ENCODE data around the gene MGAT4B.
A peak's percentile ranks its signal among the peaks of the same experiment; 100 is the strongest.

DNA sequence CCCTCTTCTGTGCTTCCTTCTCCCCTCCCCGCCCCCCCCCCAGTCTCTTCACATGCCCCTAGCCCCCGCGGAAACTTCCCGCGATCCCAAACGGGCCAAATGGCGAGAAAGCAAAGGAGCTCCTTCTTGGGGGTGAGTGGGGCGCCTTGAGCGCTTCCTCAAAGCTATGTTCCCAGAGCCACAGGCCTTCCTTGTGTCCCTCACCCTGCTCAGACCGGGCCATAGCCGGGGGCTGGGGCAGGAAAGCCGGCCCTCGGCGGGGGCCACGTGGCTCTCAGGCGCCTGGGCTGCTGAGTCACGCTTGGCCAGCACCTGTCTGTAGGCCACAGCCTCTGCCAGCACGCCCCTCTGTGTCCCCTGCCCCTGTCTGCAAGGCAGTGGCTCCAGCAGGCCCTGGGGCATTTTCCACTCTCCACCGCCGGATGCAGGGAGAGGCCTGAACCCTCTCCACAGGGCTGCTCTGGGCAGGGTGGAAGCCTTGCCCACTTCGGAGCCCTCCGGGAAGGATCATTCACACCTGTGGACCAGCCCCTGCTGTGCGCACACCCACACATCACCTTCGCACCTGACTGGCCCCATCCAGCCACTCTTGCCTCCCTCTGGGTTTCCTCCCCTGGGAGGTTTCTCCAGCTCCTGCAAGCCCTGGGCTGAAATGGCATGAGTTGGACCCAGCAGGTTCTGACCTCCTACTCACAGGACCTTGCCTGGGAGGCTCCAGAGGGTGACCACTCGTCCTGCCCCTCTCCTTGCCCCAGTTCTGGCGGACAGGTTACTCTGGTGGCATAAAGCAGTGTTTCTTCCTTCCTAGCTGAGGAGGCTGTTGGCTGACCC lies 12.8 kb upstream of the MGAT4B start:
- TF ChIP-seq, protein P1, sequence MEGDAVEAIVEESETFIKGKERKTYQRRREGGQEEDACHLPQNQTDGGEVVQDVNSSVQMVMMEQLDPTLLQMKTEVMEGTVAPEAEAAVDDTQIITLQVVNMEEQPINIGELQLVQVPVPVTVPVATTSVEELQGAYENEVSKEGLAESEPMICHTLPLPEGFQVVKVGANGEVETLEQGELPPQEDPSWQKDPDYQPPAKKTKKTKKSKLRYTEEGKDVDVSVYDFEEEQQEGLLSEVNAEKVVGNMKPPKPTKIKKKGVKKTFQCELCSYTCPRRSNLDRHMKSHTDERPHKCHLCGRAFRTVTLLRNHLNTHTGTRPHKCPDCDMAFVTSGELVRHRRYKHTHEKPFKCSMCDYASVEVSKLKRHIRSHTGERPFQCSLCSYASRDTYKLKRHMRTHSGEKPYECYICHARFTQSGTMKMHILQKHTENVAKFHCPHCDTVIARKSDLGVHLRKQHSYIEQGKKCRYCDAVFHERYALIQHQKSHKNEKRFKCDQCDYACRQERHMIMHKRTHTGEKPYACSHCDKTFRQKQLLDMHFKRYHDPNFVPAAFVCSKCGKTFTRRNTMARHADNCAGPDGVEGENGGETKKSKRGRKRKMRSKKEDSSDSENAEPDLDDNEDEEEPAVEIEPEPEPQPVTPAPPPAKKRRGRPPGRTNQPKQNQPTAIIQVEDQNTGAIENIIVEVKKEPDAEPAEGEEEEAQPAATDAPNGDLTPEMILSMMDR (IDR thresholded peaks at IDR 0.05), result no peak
- TF ChIP-seq POLR2A (IDR thresholded peaks at IDR 0.05), result peak in 1 of 2 donors; percentile 3
